H1 (cell line): ENCODE measurements around the gene GSAP. TPM values are rescaled to one million over a fixed set of nuclear protein-coding genes. Genes with fewer than 3 reads are reported as not detected.

Experiments used
- CTCF ChIA-PET: fragments of 300-600 bp; sonication (Branson Sonifier 250); formaldehyde crosslinking; loops from one replicate; lab custom pipeline; 2021; ENCODE audit not compliant: partially characterized antibody; lab: Charles Lee
- POLR2A ChIA-PET: fragments of 300-600 bp; sonication (Branson Sonifier 250); formaldehyde crosslinking; loops from one replicate; lab custom pipeline; 2021; ENCODE audit warnings: inconsistent platforms; ENCODE audit not compliant: partially characterized antibody; lab: Charles Lee
- DNase-seq, 2 experiments: peaks; one replicate each; pipeline versions ENCODE4 v3.0.0 to v3.0.0-alpha.2; 2010 to 2022; ENCODE audit warnings: low spot score in 2 of 2, low read depth in 1 of 2, mixed read lengths in 1 of 2
- FAIRE-seq: peaks from 2 replicates; lab custom pipeline; 2011; peaks lifted over from hg19 to GRCh38; lab: Jason Lieb, UNC
- H2AFZ ChIP-seq: 2 replicates; pipeline ENCODE4 v1.8.1; 2012; ENCODE audit warnings: low read length, inconsistent platforms
- H2AK5ac ChIP-seq: 2 replicates; pipeline ENCODE4 v1.6.1; 2013; ENCODE audit warnings: low read depth, low read length
- H2BK120ac ChIP-seq: replicated peaks from 2 replicates; pipeline ENCODE3; 2013; ENCODE audit warnings: low read depth, low read length, inconsistent platforms
- H2BK12ac ChIP-seq: 2 replicates; pipeline ENCODE4 v1.6.1; 2013; ENCODE audit warnings: low read depth, low read length
- H2BK15ac ChIP-seq: 2 replicates; pipeline ENCODE4 v1.6.1; 2013; ENCODE audit warnings: low read length
- H2BK20ac ChIP-seq: 2 replicates; pipeline ENCODE4 v1.6.1; 2013; ENCODE audit warnings: low read length
- H2BK5ac ChIP-seq: 2 replicates; pipeline ENCODE4 v1.6.1; 2013; ENCODE audit warnings: low read depth, low read length
- H3K14ac ChIP-seq: 2 replicates; pipeline ENCODE4 v1.6.1; 2013; ENCODE audit warnings: inconsistent platforms; ENCODE audit not compliant: insufficient read length
- H3K18ac ChIP-seq: 2 replicates; pipeline ENCODE4 v1.6.1; 2013; ENCODE audit warnings: low read length; ENCODE audit errors: extremely low read depth
- H3K23ac ChIP-seq: 2 replicates; pipeline ENCODE4 v1.6.1; 2013; ENCODE audit warnings: inconsistent platforms; ENCODE audit not compliant: insufficient read length
- H3K23me2 ChIP-seq: 2 replicates; pipeline ENCODE4 v1.6.1; 2013; ENCODE audit warnings: low read depth, low read length
- H3K27ac ChIP-seq: 2 replicates; pipeline ENCODE4 v1.6.1; 2011; ENCODE audit warnings: low read depth, low read length, inconsistent platforms
- H3K27me3 ChIP-seq, 4 experiments: replicated peaks in 1 of 4; 1 replicate in 1 of 4; 2 replicates in 3 of 4; pipeline versions ENCODE4 v1.6.1 to v1.8.1; 2011 to 2013; ENCODE audit warnings: low read length in 3 of 4, mild to moderate bottlenecking in 3 of 4, inconsistent platforms in 2 of 4, mixed read lengths in 2 of 4, moderate library complexity in 1 of 4; ENCODE audit not compliant: control insufficient read depth in 3 of 4, insufficient read depth in 3 of 4; ENCODE audit errors: extremely low read depth in 1 of 4
- H3K36me3 ChIP-seq, 4 experiments: 2 replicates each; pipeline versions ENCODE4 v1.6.1 to v1.8.1; 2011 to 2013; ENCODE audit warnings: mild to moderate bottlenecking in 4 of 4, low read length in 3 of 4, moderate library complexity in 2 of 4, control low read depth in 1 of 4, inconsistent platforms in 1 of 4; ENCODE audit not compliant: insufficient read depth in 4 of 4, control insufficient read depth in 2 of 4
- H3K4ac ChIP-seq: replicated peaks from 2 replicates; pipeline ENCODE3; 2013; ENCODE audit warnings: low read length, low read depth, mixed read lengths, inconsistent platforms; ENCODE audit not compliant: insufficient read length
- H3K4me1 ChIP-seq, 4 experiments: replicated peaks in 1 of 4; 1 replicate in 1 of 4; 2 replicates in 3 of 4; pipeline versions ENCODE4 v1.6.1 to v1.8.1; 2011 to 2013; ENCODE audit warnings: low read length in 3 of 4, inconsistent platforms in 2 of 4, mixed read lengths in 1 of 4; ENCODE audit not compliant: insufficient read depth in 4 of 4, control insufficient read depth in 3 of 4
- H3K4me2 ChIP-seq, 2 experiments: 2 replicates each; pipeline versions ENCODE4 v1.6.1 to v1.8.1; 2011 to 2013; ENCODE audit warnings: low read depth in 2 of 2, low read length in 2 of 2, control low read depth in 1 of 2, inconsistent platforms in 1 of 2, mild to moderate bottlenecking in 1 of 2; ENCODE audit not compliant: insufficient read depth in 1 of 2
- H3K4me3 ChIP-seq, 4 experiments: fragments of 200-600, 300-600 bp in 1 of 4; sonication (generic), shearing (Covaris generic), sonication (Bioruptor Twin) in 1 of 4; 2 replicates each; pipeline versions ENCODE4 v1.5.1 to v1.8.1; 2011 to 2016; ENCODE audit warnings: low read length in 4 of 4, low read depth in 3 of 4, control low read depth in 2 of 4, inconsistent platforms in 2 of 4, mild to moderate bottlenecking in 2 of 4, mixed read lengths in 1 of 4, moderate library complexity in 1 of 4; ENCODE audit not compliant: insufficient read depth in 2 of 4; ENCODE audit errors: extremely low read depth in 1 of 4
- H3K56ac ChIP-seq: replicated peaks from 2 replicates; pipeline ENCODE3; 2013; ENCODE audit warnings: low read depth, mild to moderate bottlenecking, mixed read lengths, low read length, inconsistent platforms; ENCODE audit not compliant: insufficient read length
- H3K79me1 ChIP-seq: 2 replicates; pipeline ENCODE4 v1.6.1; 2013; ENCODE audit warnings: low read depth, low read length, control low read depth
- H3K79me2 ChIP-seq, 2 experiments: 2 replicates each; pipeline versions ENCODE4 v1.6.1 to v1.8.1; 2012 to 2013; ENCODE audit warnings: low read length in 2 of 2, mild to moderate bottlenecking in 2 of 2, inconsistent platforms in 1 of 2; ENCODE audit not compliant: insufficient read depth in 2 of 2, control insufficient read depth in 1 of 2
- H3K9ac ChIP-seq, 4 experiments: replicated peaks in 1 of 4; 1 replicate in 1 of 4; 2 replicates in 3 of 4; pipeline versions ENCODE4 v1.6.1 to v1.8.1; 2011 to 2013; ENCODE audit warnings: low read depth in 3 of 4, low read length in 3 of 4, control low read depth in 2 of 4, mild to moderate bottlenecking in 2 of 4, moderate library complexity in 2 of 4, inconsistent platforms in 1 of 4; ENCODE audit errors: extremely low read depth in 1 of 4
- H3K9me3 ChIP-seq, 2 experiments: 2 replicates each; pipeline versions ENCODE4 v1.6.1 to v1.8.1; 2012 to 2013; ENCODE audit warnings: mild to moderate bottlenecking in 2 of 2, moderate library complexity in 2 of 2, control low read depth in 1 of 2, inconsistent platforms in 1 of 2, low read depth in 1 of 2, low read length in 1 of 2, mixed read lengths in 1 of 2; ENCODE audit not compliant: insufficient read depth in 2 of 2
- H4K20me1 ChIP-seq, 2 experiments: replicated peaks in 1 of 2; 2 replicates each; pipeline versions ENCODE3 to v1.8.1; 2011 to 2013; ENCODE audit warnings: inconsistent platforms in 2 of 2, low read length in 2 of 2, mild to moderate bottlenecking in 1 of 2; ENCODE audit not compliant: insufficient read depth in 2 of 2, control insufficient read depth in 1 of 2
- H4K5ac ChIP-seq: 2 replicates; pipeline ENCODE4 v1.6.1; 2013; ENCODE audit warnings: low read length, low read depth, mixed read lengths, inconsistent platforms; ENCODE audit not compliant: insufficient read length
- H4K8ac ChIP-seq: 2 replicates; pipeline ENCODE4 v1.8.0; 2013; ENCODE audit warnings: mild to moderate bottlenecking, moderate library complexity, low read length, inconsistent platforms; ENCODE audit not compliant: insufficient read depth; ENCODE audit errors: extremely low read depth
- H4K91ac ChIP-seq: replicated peaks from 2 replicates; pipeline ENCODE3; 2013; ENCODE audit warnings: low read length, mixed read lengths, inconsistent platforms; ENCODE audit not compliant: insufficient read length
- CHD1 ChIP-seq: IDR thresholded peaks from 2 replicates; pipeline ENCODE4 v1.6.1; 2012; ENCODE audit warnings: low read depth, low read length, improper control_type of control experiment
- CHD2 ChIP-seq: IDR thresholded peaks from 2 replicates; pipeline ENCODE4 v1.6.1; 2012; ENCODE audit warnings: low read length, improper control_type of control experiment
- HDAC2 ChIP-seq, 2 experiments: fragments of 300-600 bp in 1 of 2; sonication (generic) in 1 of 2; IDR thresholded peaks; 2 replicates each; pipeline ENCODE4 v1.6.1; 2011 to 2012; ENCODE audit warnings: low read depth in 2 of 2, low read length in 2 of 2, mild to moderate bottlenecking in 2 of 2, moderate library complexity in 2 of 2, borderline replicate concordance in 1 of 2, inconsistent platforms in 1 of 2
- WGBS, 2 experiments: shearing (Covaris generic) in 1 of 2; methylation state at CpG; one replicate each; pipeline versions ENCODE4 v1.1.6 to v1.1.7; 2013 to 2015; ENCODE audit warnings: low lambda C conversion rate in 2 of 2, mixed read lengths in 2 of 2, inconsistent platforms in 1 of 2, low coverage in 1 of 2, missing lambda C conversion rate in 1 of 2; ENCODE audit not compliant: insufficient replicate concordance in 2 of 2, insufficient coverage in 1 of 2, insufficient read length in 1 of 2; ENCODE audit errors: extremely low coverage in 1 of 2, missing lambda C conversion rate in 1 of 2; 5-methylcytosine and 5-hydroxymethylcytosine counted together
- polyA plus RNA-seq, 7 experiments: library from polyadenylated mRNA; depleted of rRNA in 3 of 7; stranded (reverse) in 5 of 7; unstranded in 2 of 7; fragments of >200 nt in 5 of 7; fragments of 200-250 nt in 2 of 7; gene quantifications; 1 replicate in 5 of 7; 2 replicates in 1 of 7; 4 replicates in 1 of 7; pipeline versions ENCODE4 v1.2.1 to v1.2.3, GENCODE V29; 2011 to 2013; ENCODE audit warnings: missing spikeins in 2 of 7, mixed read lengths in 2 of 7
- total RNA-seq: library from RNA; stranded (reverse); fragmentation: NEBNext Ultra II Directional; extraction: Animal tissue kit (Norgen Biotek cat#: 25700); gene quantifications from 2 replicates; pipeline ENCODE4 v1.2.1, GENCODE V29; 2021

The GSAP gene
- total and polyA plus RNA-seq, 2 of the 8 experiments (the other 6 are each of a cell fraction or from before 2014, with no cell fraction given) = 0.93 to 2.1 TPM

DNA sequence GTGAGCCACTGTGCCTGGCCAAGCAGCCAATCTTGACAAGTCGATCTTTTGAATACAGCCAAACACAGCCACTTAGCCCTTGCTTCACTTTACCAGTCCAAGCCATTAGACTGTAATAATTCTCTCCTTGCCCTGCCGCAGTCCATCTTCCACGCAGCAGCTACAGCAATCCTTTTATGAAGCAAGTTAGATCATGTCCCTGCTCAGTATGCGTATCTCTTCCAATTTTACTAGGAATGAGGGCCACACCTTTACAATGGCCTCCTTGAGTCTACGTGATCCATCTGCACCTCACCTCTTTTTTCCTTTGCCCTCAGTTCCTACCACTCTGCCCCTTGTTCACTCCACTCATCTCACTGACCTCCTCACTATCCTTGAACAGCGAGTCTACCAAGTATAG is 22.2 kb downstream of the GSAP start:
- Histone ChIP-seq H3K23me2 (no peaks in the 10 kb centered on the region), H3K9ac (no peak overlapping the region), H2BK20ac (no peak overlapping the region), H3K79me2 (no peaks in the 10 kb centered on the region), H3K14ac (no peak overlapping the region), H3K4ac (no peak overlapping the region), H4K8ac (no peak overlapping the region), H3K4me3 (no peak overlapping the region), H3K23ac (no peak overlapping the region), H2BK120ac (no peak overlapping the region), H3K9me3 (no peaks in the 10 kb centered on the region; a peak in 1 of 4 replicates), H3K4me2 (no peak overlapping the region), H2BK5ac (no peak overlapping the region), H4K20me1 (no peaks in the 10 kb centered on the region), H2BK15ac (no peak overlapping the region), H2AFZ (no peak overlapping the region), H2BK12ac (no peak overlapping the region; the same call in 1 of the 2 replicates), H3K4me1 (peaks cover 0 to 5% (median 4%) of the 10 kb centered on the region in 4 experiments; a peak in 3 of 7 replicates), H3K27me3 (no peaks in the 10 kb centered on the region), H3K18ac (no peak overlapping the region), H2AK5ac (no peak overlapping the region; the same call in 1 of the 2 replicates), H3K56ac (no peak overlapping the region), H4K91ac (no peak overlapping the region), H3K36me3 (no peaks in the 10 kb centered on the region), H3K79me1 (no peaks in the 10 kb centered on the region), H4K5ac (no peak overlapping the region), H3K27ac (no peak overlapping the region)
- no peak for FAIRE-seq
- CTCF ChIA-PET = no interaction called here
- WGBS, 2 experiments = 95% methylated on average over 6 of the region's 6 CpGs; no CpG with 5 or more reads in 1 of the 2 experiments
- DNase-seq = no peak
- POLR2A ChIA-PET = no interaction called here
- TF ChIP-seq CHD2 (no peak), HDAC2 (IDR thresholded peaks at IDR 0.05; ENCODE audit: borderline replicate concordance in 1 of 2, low read depth in 2 of 2, low read length in 2 of 2) (no peak), CHD1 (no peak)
